H1 (cell line): ENCODE measurements around the gene GPR68. TPM values are rescaled to one million over a fixed set of nuclear protein-coding genes. Genes with fewer than 3 reads are reported as not detected.

Experiments
- BACH1 ChIP-seq: IDR thresholded peaks from 2 replicates; pipeline ENCODE4 v1.6.1; 2012; ENCODE audit warnings: low read length, improper control_type of control experiment
- BCL11A ChIP-seq, 2 experiments: IDR thresholded peaks; one replicate each; pipeline ENCODE4 v1.6.1; 2011; ENCODE audit warnings: low read depth in 2 of 2, low read length in 2 of 2, mild to moderate bottlenecking in 2 of 2
- CHD2 ChIP-seq: IDR thresholded peaks from 2 replicates; pipeline ENCODE4 v1.6.1; 2012; ENCODE audit warnings: low read length, improper control_type of control experiment
- HDAC6 ChIP-seq: IDR thresholded peaks from one replicate; pipeline ENCODE4 v1.7.1; 2012; ENCODE audit warnings: low read depth, mild to moderate bottlenecking, inconsistent platforms, low read length, moderate library complexity
- KDM1A ChIP-seq: fragments of 200-600, 300-600 bp; sonication (generic); IDR thresholded peaks from 2 replicates; pipeline ENCODE4 v1.7.1; 2016; ENCODE audit warnings: mild to moderate bottlenecking, low read length, borderline replicate concordance
- POU5F1 ChIP-seq: IDR thresholded peaks from 2 replicates; pipeline ENCODE4 v1.6.1; 2011; ENCODE audit warnings: low read depth, mild to moderate bottlenecking, low read length, moderate library complexity
- RXRA ChIP-seq: IDR thresholded peaks from 2 replicates; pipeline ENCODE4 v1.6.1; 2011; ENCODE audit warnings: low read depth, mild to moderate bottlenecking, low read length, moderate library complexity; ENCODE audit not compliant: insufficient read depth
- SAP30 ChIP-seq: fragments of 300-600 bp; sonication (generic); IDR thresholded peaks from 2 replicates; pipeline ENCODE4 v1.7.1; 2012; ENCODE audit warnings: low read length, moderate library complexity, mild to moderate bottlenecking, inconsistent platforms; ENCODE audit not compliant: insufficient read depth, insufficient replicate concordance
- YY1 ChIP-seq: IDR thresholded peaks from 2 replicates; pipeline ENCODE4 v1.6.1; 2011; ENCODE audit warnings: low read depth, mild to moderate bottlenecking, low read length
- polyA plus RNA-seq, 7 experiments: library from polyadenylated mRNA; depleted of rRNA in 3 of 7; stranded (reverse) in 5 of 7; unstranded in 2 of 7; fragments of >200 nt in 5 of 7; fragments of 200-250 nt in 2 of 7; gene quantifications; 1 replicate in 5 of 7; 2 replicates in 1 of 7; 4 replicates in 1 of 7; pipeline versions ENCODE4 v1.2.1 to v1.2.3, GENCODE V29; 2011 to 2013; ENCODE audit warnings: missing spikeins in 2 of 7, mixed read lengths in 2 of 7
- total RNA-seq: library from RNA; stranded (reverse); fragmentation: NEBNext Ultra II Directional; extraction: Animal tissue kit (Norgen Biotek cat#: 25700); gene quantifications from 2 replicates; pipeline ENCODE4 v1.2.1, GENCODE V29; 2021

Gene GPR68
- total and polyA plus RNA-seq, 2 of the 8 experiments (the other 6 are each of a cell fraction or from before 2014, with no cell fraction given): 0.22 to 0.76 TPM

DNA sequence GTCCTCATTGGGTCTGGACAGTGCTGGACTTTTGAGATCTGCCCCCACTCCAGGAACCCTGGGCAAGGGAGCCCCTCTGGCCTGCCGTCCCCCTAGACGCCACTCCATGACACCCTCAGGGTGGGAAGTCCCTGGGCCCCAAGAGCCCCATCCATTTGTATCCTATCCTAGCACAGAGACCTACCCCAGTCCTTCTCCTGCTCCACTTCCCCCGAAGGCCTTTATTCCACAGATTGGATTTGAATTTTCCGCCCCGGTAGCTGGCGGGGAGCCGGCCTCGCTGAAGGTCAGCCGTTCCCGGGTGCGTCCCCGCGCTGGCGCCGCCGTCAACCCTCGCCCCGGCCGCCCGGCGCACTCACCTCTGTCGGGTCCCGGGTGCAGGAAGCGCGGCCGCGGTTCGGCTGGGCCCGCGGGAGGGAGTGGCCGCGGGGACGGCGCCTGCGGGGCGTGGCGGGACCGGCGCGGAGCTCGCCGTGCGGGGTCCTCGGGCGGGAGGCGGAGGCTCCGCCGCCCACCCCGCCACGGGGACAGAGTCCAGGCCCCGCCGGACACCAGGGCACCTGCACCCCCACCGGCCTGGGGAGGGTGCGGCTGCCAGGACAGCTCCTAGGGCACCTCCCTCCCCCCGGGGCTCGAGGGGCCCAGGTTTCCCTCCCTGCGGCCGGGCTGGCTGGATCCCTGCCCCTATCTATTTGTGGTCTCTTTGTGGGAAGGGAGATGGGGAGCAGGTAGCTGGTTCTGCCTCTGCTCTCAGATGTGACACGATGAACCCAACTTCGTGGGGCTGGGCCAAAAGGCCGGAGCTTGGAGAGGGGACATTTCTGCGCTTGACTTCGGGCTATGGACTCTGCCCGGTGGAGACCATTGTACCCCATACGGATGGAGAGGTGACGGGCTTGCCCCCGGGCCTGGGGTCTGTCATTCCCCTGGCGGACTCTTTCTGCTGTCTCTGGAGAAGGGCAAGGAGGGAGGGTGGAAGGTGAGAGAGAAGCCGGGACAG, 19.9 kb upstream of the GPR68 start (continued):
- TF ChIP-seq BCL11A (IDR thresholded peaks at IDR 0.05; ENCODE audit: low read depth in 2 of 2, low read length in 2 of 2): no peak
- no peak for TF ChIP-seq SAP30
- TF ChIP-seq KDM1A: no peak
- no peak for TF ChIP-seq RXRA
- no peak for TF ChIP-seq YY1
- no peak for TF ChIP-seq BACH1
- TF ChIP-seq CHD2: no peak
- no peak for TF ChIP-seq POU5F1
- TF ChIP-seq HDAC6: no peak
